NCI-H345 treated with DMSO at 0.1 percent for 48 hours (cell line): Measurements from ENCODE around the gene NEK6.

ENCODE experiments used
- DNase-seq: peaks from one replicate; lab custom pipeline; 2025; ENCODE audit not compliant: unreplicated experiment; lab: John Stamatoyannopoulos, UW

Gene NEK6

GRCh38 chr9:124320062-124320973, 62.6 kb downstream of the NEK6 start:
- peak; percentile 23 for DNase-seq

- no peak for DNase-seq
Observed at GRCh38 chr9:124321416-124321815, 63.7 kb downstream of the NEK6 start.

GRCh38 chr9:124321935-124322334, 64.2 kb downstream of the NEK6 start:
- no peak for DNase-seq

GRCh38 chr9:124322618-124323432, 65.1 kb downstream of the NEK6 start:
- DNase-seq, result no peak

GRCh38 chr9:124323904-124324303, 66.2 kb downstream of the NEK6 start:
- DNase-seq, result no peak

GRCh38 chr9:124325816-124326215, 68.1 kb downstream of the NEK6 start:
- no peak for DNase-seq

GRCh38 chr9:124326378-124326777, 68.6 kb downstream of the NEK6 start:
- no peak for DNase-seq

GRCh38 chr9:124327491-124327890, 69.7 kb downstream of the NEK6 start:
- no peak for DNase-seq

GRCh38 chr9:124328285-124328684, 70.5 kb downstream of the NEK6 start:
- DNase-seq, result no peak

- no peak for DNase-seq
Observed at GRCh38 chr9:124329206-124329792, 71.5 kb downstream of the NEK6 start.

GRCh38 chr9:124330011-124330697, 72.4 kb downstream of the NEK6 start:
- DNase-seq, result no peak

GRCh38 chr9:124331580-124331979, 73.8 kb downstream of the NEK6 start:
- no peak for DNase-seq

- no peak for DNase-seq
Observed at GRCh38 chr9:124332361-124333202, 74.8 kb downstream of the NEK6 start.

- no peak for DNase-seq
Observed at GRCh38 chr9:124333203-124333579, 75.4 kb downstream of the NEK6 start.

- DNase-seq, result no peak
Observed at GRCh38 chr9:124334568-124335319, 77.0 kb downstream of the NEK6 start.

GRCh38 chr9:124335320-124335707, 77.6 kb downstream of the NEK6 start:
- DNase-seq, result no peak

- no peak for DNase-seq
Observed at GRCh38 chr9:124337562-124337961, 79.8 kb downstream of the NEK6 start.

GRCh38 chr9:124339603-124340146, 81.9 kb downstream of the NEK6 start:
- DNase-seq, result no peak
